ENCODE results near the gene IPO8.
"Not testable (repeated sequence)": the region's sequence is repeated elsewhere in the genome, so short reads cannot be mapped to it uniquely, and the experiment has no call there.

IPO8 gene

GRCh38 chr12:30630076-30630978, 65.3 kb downstream of the IPO8 start:
- no peak overlapping the region for H3K9ac ChIP-seq
- no peaks in the 10 kb centered on the region for H3K79me2 ChIP-seq
- TF ChIP-seq CTCF (IDR thresholded peaks at IDR 0.05): no peak
- H3K27ac ChIP-seq: no peak overlapping the region
- H3K36me3 ChIP-seq (ENCODE audit: control insufficient read depth, insufficient read depth, low read length): no peaks in the 10 kb centered on the region
- H3K9me3 ChIP-seq (ENCODE audit: control insufficient read depth, low read length): no peaks in the 10 kb centered on the region
- no peak overlapping the region for H3K4me3 ChIP-seq (ENCODE audit: low read depth, low read length)
- H3K4me2 ChIP-seq (ENCODE audit: low read length): no peak overlapping the region
- H3K4me1 ChIP-seq: no peaks in the 10 kb centered on the region
- no peak overlapping the region for H2AFZ ChIP-seq
- no peaks in the 10 kb centered on the region for H3K27me3 ChIP-seq (ENCODE audit: control insufficient read depth, insufficient read depth, low read length)

- Histone ChIP-seq H3K36me3 (ENCODE audit: control insufficient read depth, insufficient read depth, low read length) (no peaks in the 10 kb centered on the region), H3K4me1 (no peaks in the 10 kb centered on the region), H2AFZ (no peak overlapping the region), H3K4me2 (ENCODE audit: low read length) (no peak overlapping the region), H3K9me3 (ENCODE audit: control insufficient read depth, low read length) (no peaks in the 10 kb centered on the region), H3K4me3 (ENCODE audit: low read depth, low read length) (no peak overlapping the region), H3K27me3 (ENCODE audit: control insufficient read depth, insufficient read depth, low read length) (no peaks in the 10 kb centered on the region), H3K9ac (no peak overlapping the region), H3K27ac (no peak overlapping the region), H3K79me2 (no peaks in the 10 kb centered on the region)
- no peak for TF ChIP-seq CTCF (IDR thresholded peaks at IDR 0.05)
These were observed 68.8 kb downstream of the IPO8 start for GRCh38 chr12:30626847-30627246.

DNA sequence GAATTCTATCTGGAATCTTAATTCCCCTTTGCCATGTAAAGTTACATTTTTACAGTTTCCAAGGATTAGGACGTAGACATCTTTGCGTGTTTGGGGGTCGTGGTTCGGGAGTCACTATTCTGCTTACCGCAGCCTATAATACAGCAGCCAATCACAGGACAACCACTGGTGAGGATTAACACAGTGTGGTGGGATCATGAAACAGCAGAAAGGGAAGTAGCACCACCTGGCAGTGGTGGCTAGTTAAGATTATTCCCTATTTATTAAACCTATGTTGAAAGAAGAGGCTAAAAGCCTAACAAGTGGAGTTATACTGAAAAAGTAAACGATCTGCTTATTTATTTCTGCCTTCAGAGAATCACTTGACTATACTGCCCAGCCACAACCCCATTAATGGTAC, 71.7 kb downstream of the IPO8 start:
- no peak for TF ChIP-seq CTCF (IDR thresholded peaks at IDR 0.05)
- Histone ChIP-seq H2AFZ (no peak overlapping the region), H3K9me3 (ENCODE audit: control insufficient read depth, low read length) (no peaks in the 10 kb centered on the region), H3K27ac (no peak overlapping the region), H3K4me1 (no peaks in the 10 kb centered on the region), H3K79me2 (no peaks in the 10 kb centered on the region), H3K4me2 (ENCODE audit: low read length) (no peak overlapping the region), H3K36me3 (ENCODE audit: control insufficient read depth, insufficient read depth, low read length) (no peaks in the 10 kb centered on the region), H3K4me3 (ENCODE audit: low read depth, low read length) (no peak overlapping the region), H3K9ac (no peak overlapping the region), H3K27me3 (ENCODE audit: control insufficient read depth, insufficient read depth, low read length) (no peaks in the 10 kb centered on the region)

DNA sequence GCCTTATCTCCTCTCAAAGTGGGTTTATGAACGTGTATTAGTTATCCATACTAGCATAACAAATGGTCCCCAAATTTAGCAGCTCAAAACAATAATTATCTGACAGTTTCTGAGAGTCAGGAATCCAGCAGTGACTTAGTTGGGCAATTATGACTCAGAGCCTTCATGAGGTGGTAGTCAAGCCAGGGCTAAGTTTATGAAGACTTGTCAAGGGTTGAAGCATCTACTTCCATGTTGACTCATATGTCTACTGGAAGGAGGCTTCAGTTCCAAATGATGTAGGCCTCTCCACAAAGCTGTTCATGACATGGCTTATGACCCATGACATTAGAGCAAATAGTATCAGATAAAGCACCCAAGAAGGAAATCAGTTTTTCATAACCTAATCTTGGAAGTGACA, 73.2 kb downstream of the IPO8 start:
- Histone ChIP-seq H3K79me2 (no peaks in the 10 kb centered on the region), H3K27me3 (ENCODE audit: control insufficient read depth, insufficient read depth, low read length) (no peaks in the 10 kb centered on the region), H3K4me1 (no peaks in the 10 kb centered on the region), H3K4me3 (ENCODE audit: low read depth, low read length) (no peak overlapping the region), H3K9ac (no peak overlapping the region), H3K27ac (no peak overlapping the region), H3K4me2 (ENCODE audit: low read length) (no peak overlapping the region), H3K36me3 (ENCODE audit: control insufficient read depth, insufficient read depth, low read length) (no peaks in the 10 kb centered on the region), H2AFZ (no peak overlapping the region), H3K9me3 (ENCODE audit: control insufficient read depth, low read length) (no peaks in the 10 kb centered on the region)
- TF ChIP-seq CTCF (IDR thresholded peaks at IDR 0.05): no peak

DNA sequence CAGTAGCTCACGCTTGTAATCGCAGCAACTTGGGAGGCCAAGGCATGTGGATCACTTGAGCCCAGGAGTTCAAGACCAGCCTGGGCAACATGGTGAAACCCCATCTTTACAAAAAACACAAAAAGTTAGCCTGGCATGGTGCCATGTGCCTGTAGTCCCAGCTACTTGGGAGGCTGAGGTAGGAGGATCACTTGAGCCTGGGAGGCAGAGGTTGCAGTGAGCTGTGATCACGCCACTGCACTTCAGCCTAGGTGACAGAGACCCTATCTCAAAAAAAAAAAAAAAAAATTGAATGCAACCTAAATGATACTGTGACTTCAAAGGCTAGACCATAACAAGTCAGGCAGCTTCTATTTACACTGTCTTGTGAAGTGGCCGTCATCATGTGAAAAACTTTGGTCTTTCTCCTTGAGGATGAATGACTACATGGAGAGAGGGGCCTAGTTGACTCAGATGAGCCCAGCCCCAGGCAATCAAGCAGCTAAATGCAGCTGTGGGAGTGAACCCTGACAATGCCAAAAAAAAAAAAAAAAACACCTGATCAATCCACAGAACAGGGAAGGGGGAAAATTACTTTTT, 73.9 kb downstream of the IPO8 start:
- H3K79me2 ChIP-seq; H3K9ac ChIP-seq; H3K27me3 ChIP-seq (ENCODE audit: control insufficient read depth, insufficient read depth, low read length); H2AFZ ChIP-seq; H3K9me3 ChIP-seq (ENCODE audit: control insufficient read depth, low read length); H3K27ac ChIP-seq; H3K4me2 ChIP-seq (ENCODE audit: low read length); H3K36me3 ChIP-seq (ENCODE audit: control insufficient read depth, insufficient read depth, low read length); H3K4me3 ChIP-seq (ENCODE audit: low read depth, low read length); H3K4me1 ChIP-seq: not testable (repeated sequence)
